Activated CD8-positive, alpha-beta memory T cell treated with anti-CD3 and anti-CD28 coated beads, Interleukin-2, amount 10 ng/mL, durations not matched to agents 7 days and 5 days (primary cell): ENCODE data around the gene UQCR11. TPM values are rescaled to one million over a fixed set of nuclear protein-coding genes. Genes with fewer than 3 reads are reported as not detected.

Experiments used
- ATAC-seq: fragments of 150-1000 bp; cut with Tn5 transposase; one replicate; pipeline ENCODE4 v1.10.0; 2021; ENCODE audit warnings: moderate library complexity
- CTCF ChIA-PET: fragments of 350-600 bp; sonication (Branson Sonifier 250); formaldehyde crosslinking; loops from one replicate; lab custom pipeline; 2021; ENCODE audit warnings: antibody characterized with exemption; lab: Charles Lee
- DNase-seq: peaks from one replicate; pipeline ENCODE4 v3.0.0-alpha.2; 2020
- H3K27ac Mint-ChIP-seq: one replicate; pipeline ENCODE4 v1.8.0; 2021; ENCODE audit warnings: mild to moderate bottlenecking, mixed read lengths
- H3K27me3 Mint-ChIP-seq: one replicate; pipeline ENCODE4 v1.8.0; 2021; ENCODE audit warnings: mixed read lengths
- H3K36me3 Mint-ChIP-seq: one replicate; pipeline ENCODE4 v1.8.0; 2021; ENCODE audit warnings: mild to moderate bottlenecking, mixed read lengths
- H3K4me1 Mint-ChIP-seq: one replicate; pipeline ENCODE4 v1.8.0; 2021; ENCODE audit warnings: mixed read lengths
- H3K4me3 Mint-ChIP-seq: one replicate; pipeline ENCODE4 v1.8.0; 2021; ENCODE audit warnings: mild to moderate bottlenecking, moderate library complexity, mixed read lengths
- H3K9me3 Mint-ChIP-seq: one replicate; pipeline ENCODE4 v1.8.0; 2022; ENCODE audit warnings: low read depth, mixed read lengths
- total RNA-seq, 2 experiments: library from RNA; stranded (reverse); gene quantifications; one replicate each; pipeline ENCODE4 v1.2.3, GENCODE V29; 2021

Gene UQCR11
- total RNA-seq, 2 experiments from 2014 or later: 192 to 196 TPM

DNA sequence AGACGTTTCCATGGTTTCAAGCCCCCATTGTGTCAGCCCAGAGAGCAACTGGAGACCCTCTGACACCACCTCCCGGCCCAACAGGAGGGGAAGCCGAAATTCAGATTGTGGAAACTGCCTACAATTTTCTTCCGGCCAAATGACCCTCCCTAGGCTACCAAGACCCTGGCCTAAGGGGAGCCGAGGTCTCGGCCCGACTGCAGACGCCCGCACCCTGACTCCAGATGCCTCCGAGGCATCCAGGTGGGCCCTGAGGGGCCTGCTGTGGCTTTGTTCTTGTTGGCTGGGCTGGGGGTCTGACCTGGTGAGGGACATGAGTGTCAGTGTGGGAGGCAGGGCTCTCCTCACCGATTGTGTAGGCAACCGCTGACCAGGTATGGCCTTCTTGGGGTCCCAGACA lies 46.7 kb downstream of the UQCR11 start:
- Mint-ChIP-seq H3K4me3 (no peak overlapping the region), H3K9me3 (no peaks in the 10 kb centered on the region), H3K27me3 (no peaks in the 10 kb centered on the region), H3K27ac (no peak overlapping the region), H3K4me1 (no peaks in the 10 kb centered on the region), H3K36me3 (no peaks in the 10 kb centered on the region)
- CTCF ChIA-PET: interaction anchor here (1.1 kb wide), 1 partner anchor 45 kb away, joined by 3 read pairs; no protein-coding TSS in a partner anchor
- ATAC-seq (no peak), DNase-seq (no peak)

DNA sequence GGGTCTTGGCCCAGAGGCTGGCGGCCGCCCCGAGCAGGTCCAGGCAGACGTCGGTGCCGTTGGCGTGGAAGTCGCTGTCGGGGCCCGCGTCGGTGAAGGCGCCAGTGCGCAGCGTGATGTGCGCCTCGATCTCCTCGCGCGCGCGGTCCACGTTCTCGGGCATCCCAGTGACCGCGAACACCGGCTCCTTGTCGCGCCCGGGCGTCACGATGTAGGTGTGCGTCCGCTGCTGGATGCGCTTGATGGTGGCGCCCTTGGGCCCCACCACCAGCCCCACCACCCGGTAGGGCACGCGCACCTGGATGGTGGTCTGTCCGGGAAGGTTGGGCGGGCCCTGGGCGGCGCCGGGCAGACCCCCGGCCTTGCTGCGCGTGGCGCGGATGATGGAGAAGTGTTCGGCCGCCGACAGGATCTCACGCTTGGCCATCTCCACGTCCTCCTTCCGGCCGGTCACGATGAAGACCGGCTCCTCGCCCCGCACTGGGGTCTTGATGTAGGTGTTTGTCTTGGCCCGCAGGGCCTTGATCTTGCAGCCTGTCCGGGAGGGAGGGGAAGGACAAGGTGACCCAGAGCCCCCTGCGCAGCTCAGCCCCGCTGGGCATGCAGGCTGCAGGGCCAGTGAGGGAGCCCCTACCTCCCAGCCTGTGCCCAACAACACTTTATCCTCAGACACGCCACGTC lies 48.7 kb downstream of the UQCR11 start:
- no peak overlapping the region for H3K4me3 Mint-ChIP-seq
- no peak overlapping the region for H3K27ac Mint-ChIP-seq
- H3K4me1 Mint-ChIP-seq: no peaks in the 10 kb centered on the region
- DNase-seq (no peak), ATAC-seq (no peak)
- CTCF ChIA-PET: no interaction called here
- no peaks in the 10 kb centered on the region for H3K36me3 Mint-ChIP-seq
- H3K9me3 Mint-ChIP-seq: no peaks in the 10 kb centered on the region
- H3K27me3 Mint-ChIP-seq: no peaks in the 10 kb centered on the region

GRCh38 chr19:1555487-1556389 lies 49.5 kb downstream of the UQCR11 start:
- DNase-seq (no peak), ATAC-seq (no peak)
- Mint-ChIP-seq H3K9me3 (no peaks in the 10 kb centered on the region), H3K4me3 (no peak overlapping the region), H3K36me3 (no peaks in the 10 kb centered on the region), H3K27me3 (no peaks in the 10 kb centered on the region), H3K4me1 (no peaks in the 10 kb centered on the region), H3K27ac (no peak overlapping the region)
- CTCF ChIA-PET: no interaction called here

- Mint-ChIP-seq H3K9me3 (no peaks in the 10 kb centered on the region), H3K4me1 (no peaks in the 10 kb centered on the region), H3K36me3 (no peaks in the 10 kb centered on the region), H3K4me3 (no peak overlapping the region), H3K27ac (no peak overlapping the region), H3K27me3 (no peaks in the 10 kb centered on the region)
- DNase-seq: no peak
- CTCF ChIA-PET: interaction anchor here (0.9 kb wide), 1 partner anchor 9 kb away, joined by 4 read pairs; no protein-coding TSS in a partner anchor
- no peak for ATAC-seq
Observed at GRCh38 chr19:1554968-1555367, 50.3 kb downstream of the UQCR11 start.

GRCh38 chr19:1553415-1553814 lies 51.8 kb downstream of the UQCR11 start:
- Mint-ChIP-seq H3K36me3 (no peaks in the 10 kb centered on the region), H3K4me3 (no peak overlapping the region), H3K4me1 (no peaks in the 10 kb centered on the region), H3K27me3 (peaks cover 2% of the 10 kb centered on the region), H3K27ac (no peak overlapping the region), H3K9me3 (no peaks in the 10 kb centered on the region)
- no peak for ATAC-seq
- no peak for DNase-seq
- CTCF ChIA-PET: interaction anchor here (1.0 kb wide), 1 partner anchor 119 kb away, joined by 4 read pairs; no protein-coding TSS in a partner anchor

DNA sequence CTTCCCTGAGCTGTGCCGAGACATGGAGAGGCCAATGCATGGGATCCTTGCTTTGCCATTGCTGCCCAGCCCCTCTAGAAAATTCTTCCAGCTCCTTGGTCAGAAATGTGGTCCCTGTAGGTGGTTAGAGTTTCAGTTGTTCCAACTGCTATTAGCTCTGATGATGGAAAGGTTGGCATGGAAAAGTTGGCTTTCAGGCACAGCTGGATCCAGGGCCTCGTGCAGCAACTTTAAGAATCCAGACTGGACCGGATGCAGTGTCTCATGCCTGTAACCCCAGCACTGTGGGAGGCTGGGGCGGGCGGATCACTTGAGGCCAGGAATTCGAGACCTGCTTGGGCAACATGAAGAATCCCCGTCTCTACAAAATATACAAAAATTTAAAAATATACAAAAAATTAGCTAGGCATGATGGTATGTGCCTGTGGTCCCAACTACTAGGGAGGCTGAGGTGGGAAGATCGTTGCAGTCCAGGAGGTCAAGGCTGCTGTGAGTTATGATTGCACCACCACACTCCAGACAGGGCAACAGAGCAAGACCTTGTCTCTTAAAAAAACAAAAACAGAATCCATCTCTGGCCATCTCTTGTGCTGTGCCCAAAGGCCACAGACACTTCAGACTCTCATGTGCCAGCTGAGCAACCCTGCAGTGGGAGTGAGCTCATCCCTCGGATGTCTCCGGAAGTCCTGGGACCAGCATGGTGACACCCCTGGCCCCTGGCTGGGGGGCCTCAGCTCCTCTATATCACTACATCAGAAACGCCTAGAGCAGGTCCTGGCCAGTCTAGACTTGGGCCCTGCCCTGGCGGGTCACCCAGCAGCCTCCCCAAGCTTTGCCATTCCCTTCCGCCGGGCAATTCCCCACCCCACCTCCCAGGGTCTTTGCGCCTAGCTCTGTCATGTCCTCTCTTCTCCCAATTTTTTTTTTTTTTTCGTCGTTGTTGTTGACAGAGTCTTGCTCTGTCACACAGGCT lies 53.9 kb downstream of the UQCR11 start:
- ATAC-seq (no peak), DNase-seq (no peak)
- peaks cover under 1% of the 10 kb centered on the region for H3K4me1 Mint-ChIP-seq
- peaks cover 4% of the 10 kb centered on the region for H3K27me3 Mint-ChIP-seq
- no peak overlapping the region for H3K27ac Mint-ChIP-seq
- H3K9me3 Mint-ChIP-seq: no peaks in the 10 kb centered on the region
- CTCF ChIA-PET: interaction anchor here (0.7 to 1.0 kb wide), 2 partner anchors 20 to 287 kb away, joined by 3 to 6 read pairs; no protein-coding TSS in a partner anchor
- no peak overlapping the region for H3K4me3 Mint-ChIP-seq
- no peaks in the 10 kb centered on the region for H3K36me3 Mint-ChIP-seq

- CTCF ChIA-PET: no interaction called here
- Mint-ChIP-seq H3K4me1 (peaks cover 4% of the 10 kb centered on the region), H3K9me3 (no peaks in the 10 kb centered on the region), H3K36me3 (no peaks in the 10 kb centered on the region), H3K27me3 (peaks cover 8% of the 10 kb centered on the region), H3K27ac (no peak overlapping the region), H3K4me3 (no peak overlapping the region)
- DNase-seq (no peak), ATAC-seq (no peak)
Observed at GRCh38 chr19:1549332-1549945, 55.8 kb downstream of the UQCR11 start.

Other genes with a start within 250 kb of the UQCR11 start
- gene NDUFS7, start 221.6 kb downstream of the UQCR11 start, total RNA-seq: 100 to 1,000 TPM; 124 to 135 TPM
- 10 to 100 TPM; 19.3 to 20.4 TPM for gene GAMT, start 203.9 kb downstream of the UQCR11 start, total RNA-seq
- gene DAZAP1, start 197.9 kb downstream of the UQCR11 start, total RNA-seq: 100 to 1,000 TPM; 275 to 283 TPM
- 1,000 to 10,000 TPM; 1,331 to 1,537 TPM for gene RPS15, start 167.1 kb downstream of the UQCR11 start, total RNA-seq
- gene APC2, start 155.3 kb downstream of the UQCR11 start, total RNA-seq: under 1 TPM; 0.03 to 0.12 TPM
- gene C19orf25, start 126.2 kb downstream of the UQCR11 start, total RNA-seq: 10 to 100 TPM; 43.3 to 48.9 TPM
- 1 to 10 TPM; 1.5 to 4.4 TPM for gene PCSK4, start 115.1 kb downstream of the UQCR11 start, total RNA-seq
- 1 to 10 TPM; 1.0 to 1.3 TPM for gene REEP6, start 114.3 kb downstream of the UQCR11 start, total RNA-seq
- 1 to 10 TPM in 1 of 2 experiments, under 1 TPM in 1; 0.91 to 1.2 TPM for gene ADAMTSL5, start 92.4 kb downstream of the UQCR11 start, total RNA-seq
- gene PLK5, start 81.4 kb downstream of the UQCR11 start, total RNA-seq: not detected
- 1 to 10 TPM; 7.6 to 9.5 TPM for gene MEX3D, start 37.1 kb downstream of the UQCR11 start, total RNA-seq
- 100 to 1,000 TPM in 1 of 2 experiments, 10 to 100 TPM in 1; 87.4 to 101 TPM for gene MBD3, start 12.6 kb downstream of the UQCR11 start, total RNA-seq
- 100 to 1,000 TPM; 116 to 124 TPM for gene TCF3, start 47.2 kb upstream of the UQCR11 start, total RNA-seq
- gene ONECUT3, start 148.0 kb upstream of the UQCR11 start, total RNA-seq: not detected
- gene ATP8B3, start 206.8 kb upstream of the UQCR11 start, total RNA-seq: 10 to 100 TPM in 1 of 2 experiments, 1 to 10 TPM in 1; 7.3 to 21.8 TPM
- gene REXO1, start 243.0 kb upstream of the UQCR11 start, total RNA-seq: 10 to 100 TPM; 58.4 to 68.4 TPM